ACC112 (cell line): ENCODE data around the gene ALDH1A1.

Experiments used
- H2AFZ ChIP-seq: fragments of 200-600 bp; sonication (generic); one replicate; pipeline ENCODE4 v1.6.0; 2017; ENCODE audit warnings: antibody characterized with exemption, low read length; ENCODE audit not compliant: unreplicated experiment
- H3K27ac ChIP-seq: fragments of 200-600 bp; sonication (generic); 2 replicates; pipeline ENCODE4 v1.5.1; 2014; ENCODE audit warnings: low read depth, mild to moderate bottlenecking, antibody characterized with exemption, low read length, moderate library complexity
- H3K27me3 ChIP-seq: fragments of 200-600 bp; sonication (generic); 2 replicates; pipeline ENCODE4 v1.6.1; 2014; ENCODE audit warnings: mild to moderate bottlenecking, antibody characterized with exemption, low read length, moderate library complexity, mixed read lengths; ENCODE audit not compliant: insufficient read depth
- H3K36me3 ChIP-seq: fragments of 200-600 bp; sonication (generic); 2 replicates; pipeline ENCODE4 v1.6.1; 2016; ENCODE audit warnings: mild to moderate bottlenecking, antibody characterized with exemption, low read length, moderate library complexity, mixed read lengths; ENCODE audit not compliant: insufficient read depth
- H3K4me1 ChIP-seq: fragments of 200-600 bp; sonication (generic); one replicate; pipeline ENCODE4 v1.6.1; 2016; ENCODE audit warnings: low read length, mixed read lengths; ENCODE audit not compliant: insufficient read depth, unreplicated experiment, control insufficient read depth
- H3K4me3 ChIP-seq: fragments of 200-600 bp; sonication (generic); 2 replicates; pipeline ENCODE4 v1.5.1; 2014; ENCODE audit warnings: mild to moderate bottlenecking, low read depth, low read length
- H3K79me2 ChIP-seq: fragments of 200-600 bp; sonication (generic); one replicate; pipeline ENCODE4 v1.6.0; 2016; ENCODE audit warnings: low read length; ENCODE audit not compliant: control insufficient read depth, unreplicated experiment, insufficient read depth

ALDH1A1 gene

GRCh38 chr9:72951520-72952380 lies 1.1 kb downstream of the ALDH1A1 start:
- H2AFZ ChIP-seq: no peak overlapping the region
- peaks cover 6% of the 10 kb centered on the region for H3K4me1 ChIP-seq
- peaks cover 30% of the 10 kb centered on the region for H3K27me3 ChIP-seq
- no peak overlapping the region for H3K27ac ChIP-seq
- no peak overlapping the region for H3K4me3 ChIP-seq
- H3K36me3 ChIP-seq: no peaks in the 10 kb centered on the region
- H3K79me2 ChIP-seq: no peaks in the 10 kb centered on the region

GRCh38 chr9:72950875-72951442 lies 1.9 kb downstream of the ALDH1A1 start:
- Histone ChIP-seq H3K4me3 (no peak overlapping the region), H3K4me1 (peaks cover 6% of the 10 kb centered on the region), H3K27ac (no peak overlapping the region), H3K27me3 (peaks cover 33% of the 10 kb centered on the region), H3K79me2 (no peaks in the 10 kb centered on the region), H2AFZ (no peak overlapping the region), H3K36me3 (no peaks in the 10 kb centered on the region)

- Histone ChIP-seq H3K4me3 (no peak overlapping the region), H2AFZ (no peak overlapping the region), H3K36me3 (no peaks in the 10 kb centered on the region), H3K79me2 (no peaks in the 10 kb centered on the region), H3K4me1 (peaks cover 6% of the 10 kb centered on the region), H3K27ac (no peak overlapping the region), H3K27me3 (peaks cover 33% of the 10 kb centered on the region)
These were observed 2.9 kb downstream of the ALDH1A1 start for GRCh38 chr9:72949918-72950325.

GRCh38 chr9:72949244-72949582 lies 3.6 kb downstream of the ALDH1A1 start:
- H3K27me3 ChIP-seq: peaks cover 33% of the 10 kb centered on the region
- H3K27ac ChIP-seq: no peak overlapping the region
- no peaks in the 10 kb centered on the region for H3K79me2 ChIP-seq
- H2AFZ ChIP-seq: no peak overlapping the region
- H3K36me3 ChIP-seq: no peaks in the 10 kb centered on the region
- H3K4me1 ChIP-seq: peaks cover 6% of the 10 kb centered on the region
- H3K4me3 ChIP-seq: no peak overlapping the region

GRCh38 chr9:72948575-72949243 lies 4.1 kb downstream of the ALDH1A1 start:
- H3K79me2 ChIP-seq: no peaks in the 10 kb centered on the region

GRCh38 chr9:72947984-72948465 lies 4.8 kb downstream of the ALDH1A1 start:
- Histone ChIP-seq H3K36me3 (no peaks in the 10 kb centered on the region), H3K27me3 (peaks cover 33% of the 10 kb centered on the region), H3K4me1 (no peaks in the 10 kb centered on the region), H2AFZ (no peak overlapping the region), H3K4me3 (no peak overlapping the region), H3K79me2 (no peaks in the 10 kb centered on the region), H3K27ac (no peak overlapping the region)

More at GRCh38 chr9:72948575-72949243, 4.1 kb downstream of the ALDH1A1 start:
- no peak overlapping the region for H2AFZ ChIP-seq
- no peak overlapping the region for H3K4me3 ChIP-seq
- peaks cover 5% of the 10 kb centered on the region for H3K4me1 ChIP-seq
- H3K27ac ChIP-seq: no peak overlapping the region
- H3K36me3 ChIP-seq: no peaks in the 10 kb centered on the region
- H3K27me3 ChIP-seq: peaks cover 33% of the 10 kb centered on the region

- no peak overlapping the region for H2AFZ ChIP-seq
- H3K36me3 ChIP-seq: no peaks in the 10 kb centered on the region
- no peaks in the 10 kb centered on the region for H3K79me2 ChIP-seq
- no peak overlapping the region for H3K4me3 ChIP-seq
- H3K4me1 ChIP-seq: no peaks in the 10 kb centered on the region
- H3K27ac ChIP-seq: no peak overlapping the region
- peaks cover 29% of the 10 kb centered on the region for H3K27me3 ChIP-seq
These were observed 6.0 kb downstream of the ALDH1A1 start for GRCh38 chr9:72946821-72947220.

GRCh38 chr9:72946318-72946717 lies 6.5 kb downstream of the ALDH1A1 start:
- H3K27ac ChIP-seq: no peak overlapping the region
- H3K36me3 ChIP-seq: no peaks in the 10 kb centered on the region
- H3K4me3 ChIP-seq: no peak overlapping the region
- H3K79me2 ChIP-seq: no peaks in the 10 kb centered on the region
- H3K4me1 ChIP-seq: no peaks in the 10 kb centered on the region
- no peak overlapping the region for H2AFZ ChIP-seq
- peaks cover 29% of the 10 kb centered on the region for H3K27me3 ChIP-seq

- Histone ChIP-seq H3K4me3 (no peak overlapping the region), H3K27me3 (peaks cover 32% of the 10 kb centered on the region), H2AFZ (no peak overlapping the region), H3K79me2 (no peaks in the 10 kb centered on the region), H3K27ac (no peak overlapping the region), H3K36me3 (no peaks in the 10 kb centered on the region), H3K4me1 (no peaks in the 10 kb centered on the region)
These were observed 7.5 kb downstream of the ALDH1A1 start for GRCh38 chr9:72945391-72945790.

- Histone ChIP-seq H3K4me3 (no peak overlapping the region), H3K27ac (no peak overlapping the region), H2AFZ (no peak overlapping the region), H3K36me3 (no peaks in the 10 kb centered on the region), H3K27me3 (peaks cover 27% of the 10 kb centered on the region), H3K4me1 (no peaks in the 10 kb centered on the region), H3K79me2 (no peaks in the 10 kb centered on the region)
These were observed 8.9 kb downstream of the ALDH1A1 start for GRCh38 chr9:72943844-72944462.
